Activated T-cell treated with anti-CD3 and anti-CD28 coated beads for 1 hour (primary cell): ENCODE results near the gene PCNT.

Experiments used
- DNase-seq: peaks from one replicate; pipeline ENCODE4 v3.0.0-alpha.2; 2020; ENCODE audit warnings: low read depth

PCNT gene

GRCh38 chr21:46334351-46335140 is 10.6 kb downstream of the PCNT start:
- no peak for DNase-seq

GRCh38 chr21:46336603-46337002 is 12.6 kb downstream of the PCNT start:
- no peak for DNase-seq

- no peak for DNase-seq
These were observed 17.0 kb downstream of the PCNT start for GRCh38 chr21:46340998-46341397.

GRCh38 chr21:46344219-46344915 is 20.4 kb downstream of the PCNT start:
- no peak for DNase-seq

- DNase-seq = no peak
These were observed 21.9 kb downstream of the PCNT start for GRCh38 chr21:46345861-46346260.

- no peak for DNase-seq
These were observed 22.6 kb downstream of the PCNT start for GRCh38 chr21:46346296-46347202.

GRCh38 chr21:46347203-46347550 is 23.2 kb downstream of the PCNT start:
- DNase-seq = no peak

- no peak for DNase-seq
These were observed 23.9 kb downstream of the PCNT start for GRCh38 chr21:46347791-46348381.

GRCh38 chr21:46349134-46349760 is 25.3 kb downstream of the PCNT start:
- no peak for DNase-seq

GRCh38 chr21:46350571-46350970 is 26.6 kb downstream of the PCNT start:
- no peak for DNase-seq

GRCh38 chr21:46350981-46351380 is 27.0 kb downstream of the PCNT start:
- no peak for DNase-seq

GRCh38 chr21:46351476-46352163 is 27.7 kb downstream of the PCNT start:
- DNase-seq = no peak

GRCh38 chr21:46352164-46352515 is 28.2 kb downstream of the PCNT start:
- no peak for DNase-seq

GRCh38 chr21:46352913-46353312 is 29.0 kb downstream of the PCNT start:
- DNase-seq = no peak

- no peak for DNase-seq
These were observed 30.1 kb downstream of the PCNT start for GRCh38 chr21:46354046-46354445.

GRCh38 chr21:46354518-46354917 is 30.6 kb downstream of the PCNT start:
- no peak for DNase-seq

GRCh38 chr21:46355161-46356004 is 31.4 kb downstream of the PCNT start:
- no peak for DNase-seq

- no peak for DNase-seq
These were observed 32.0 kb downstream of the PCNT start for GRCh38 chr21:46356005-46356338.

GRCh38 chr21:46356494-46357334 is 32.8 kb downstream of the PCNT start:
- no peak for DNase-seq

- DNase-seq = no peak
These were observed 33.3 kb downstream of the PCNT start for GRCh38 chr21:46357335-46357604.
